ENCODE results near the gene LMAN1L.
"Not testable (repeated sequence)": the region's sequence is repeated elsewhere in the genome, so short reads cannot be mapped to it uniquely, and the experiment has no call there.

Gene LMAN1L

DNA sequence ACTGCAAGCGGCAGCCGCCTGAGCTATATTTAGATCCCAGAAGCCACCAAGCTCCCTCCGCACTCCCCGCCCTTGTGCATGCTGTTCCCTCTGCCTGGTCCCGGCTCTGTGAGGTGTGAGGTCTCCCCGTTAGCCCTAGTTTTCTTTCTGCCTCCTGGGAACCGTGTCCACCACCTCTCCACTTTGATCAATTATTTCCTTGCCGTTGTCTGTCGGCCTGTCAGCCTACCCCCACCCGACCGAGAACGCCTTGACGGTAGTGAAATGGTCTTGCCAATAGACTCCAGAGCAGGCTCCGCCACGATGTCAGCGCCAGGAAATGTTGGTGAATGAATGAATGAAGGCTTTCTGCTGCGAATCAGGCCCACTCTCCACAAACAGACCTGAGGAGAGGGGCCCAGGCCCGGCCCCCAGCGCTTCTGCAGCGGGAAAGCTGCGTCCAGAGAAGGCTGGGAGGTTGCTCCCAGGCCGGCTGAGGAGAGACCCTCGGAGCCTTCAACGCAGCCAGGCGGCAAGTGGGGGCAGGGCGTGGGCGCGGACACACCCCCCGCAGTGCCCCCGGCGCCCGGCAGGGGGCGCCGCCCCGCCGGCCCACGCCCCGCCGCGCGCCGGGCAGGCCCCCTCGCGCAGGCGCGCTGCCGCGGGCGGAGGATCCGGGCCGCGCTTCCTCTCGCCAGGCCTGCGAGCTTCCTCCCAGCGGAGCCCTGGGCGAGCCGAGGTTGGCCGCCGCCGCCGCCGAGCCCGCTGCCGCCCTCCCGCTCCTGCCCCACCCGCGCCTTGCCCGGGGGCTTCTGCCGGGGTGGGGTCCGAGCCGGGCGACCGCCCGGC, 31.0 kb upstream of the LMAN1L start, which contains the start of gene CSK:
TSS of gene CSK (plus strand) at position 650 of the 828 bp plus-strand sequence. CDS start 16,218 bp downstream, outside the sequence.
- in situ Hi-C loops (cut with MboI; ENCODE audit: low sequenced_read_pairs) = no loop called here

DNA sequence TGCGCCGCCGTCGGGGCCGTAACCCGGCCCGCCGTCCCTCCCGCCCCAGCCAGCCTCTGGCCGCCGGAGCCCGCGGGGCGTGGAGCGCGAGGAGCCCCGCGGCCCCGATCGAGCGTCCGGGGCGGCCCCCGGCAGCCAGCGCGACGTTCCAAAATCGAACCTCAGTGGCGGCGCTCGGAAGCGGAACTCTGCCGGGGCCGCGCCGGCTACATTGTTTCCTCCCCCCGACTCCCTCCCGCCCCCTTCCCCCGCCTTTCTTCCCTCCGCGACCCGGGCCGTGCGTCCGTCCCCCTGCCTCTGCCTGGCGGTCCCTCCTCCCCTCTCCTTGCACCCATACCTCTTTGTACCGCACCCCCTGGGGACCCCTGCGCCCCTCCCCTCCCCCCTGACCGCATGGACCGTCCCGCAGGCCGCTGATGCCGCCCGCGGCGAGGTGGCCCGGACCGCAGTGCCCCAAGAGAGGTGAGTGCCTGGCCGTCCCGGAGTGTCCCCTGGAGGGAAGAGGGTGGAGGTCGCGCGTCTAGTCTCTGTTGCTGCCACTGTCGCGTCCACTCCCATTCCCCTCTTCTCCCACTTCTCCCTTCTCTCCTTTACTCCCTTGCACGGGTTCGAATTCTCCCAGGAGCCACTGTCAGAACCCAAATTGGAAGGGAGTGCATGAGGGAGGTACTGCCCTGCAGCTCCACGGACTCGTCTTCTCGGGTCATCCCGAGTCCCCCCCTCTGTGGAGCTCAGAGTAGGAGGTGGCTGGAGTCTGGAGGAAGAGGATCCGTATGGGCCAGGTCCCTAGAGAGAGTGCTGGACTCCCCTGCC, 30.2 kb upstream of the LMAN1L start:
- in situ Hi-C loops (cut with MboI; ENCODE audit: low sequenced_read_pairs) = no loop called here

DNA sequence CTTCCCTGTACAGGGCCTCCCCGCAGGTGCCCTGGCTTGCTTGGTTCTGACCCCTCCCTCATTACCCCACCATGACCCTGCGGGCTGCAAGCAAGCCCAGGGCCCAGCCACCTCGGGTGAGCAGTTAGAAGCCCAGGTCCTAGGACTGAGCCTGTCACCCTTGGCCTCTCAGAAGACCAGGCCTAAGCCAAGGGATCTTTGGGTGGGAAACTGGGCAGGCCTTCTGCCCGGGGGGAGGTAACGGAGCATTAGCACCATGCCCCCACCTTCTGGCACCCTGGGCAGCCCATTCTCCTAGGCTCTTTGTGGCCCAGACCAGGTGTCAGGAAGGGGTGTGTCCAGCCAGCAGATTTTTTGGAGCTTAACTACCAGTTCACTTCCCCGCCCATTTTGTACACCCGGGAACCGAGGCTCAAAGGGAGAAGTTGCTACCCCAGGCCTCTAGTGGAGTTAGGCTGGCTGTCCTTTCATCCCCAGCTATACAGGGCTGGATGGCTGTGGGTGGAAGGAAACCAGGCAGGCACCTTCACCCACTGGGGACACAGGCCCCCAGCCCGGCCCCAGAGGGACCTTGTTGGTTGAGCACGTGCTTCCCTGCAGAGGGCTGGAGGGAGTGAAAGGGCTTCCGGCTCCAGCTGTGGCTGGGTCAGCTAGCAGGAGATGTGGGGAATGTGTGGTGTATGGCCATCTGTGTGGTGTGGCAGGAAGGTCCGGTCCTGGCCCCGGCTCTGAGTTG, 29.4 kb upstream of the LMAN1L start:
- in situ Hi-C loops (cut with MboI; ENCODE audit: low sequenced_read_pairs) = no loop called here

DNA sequence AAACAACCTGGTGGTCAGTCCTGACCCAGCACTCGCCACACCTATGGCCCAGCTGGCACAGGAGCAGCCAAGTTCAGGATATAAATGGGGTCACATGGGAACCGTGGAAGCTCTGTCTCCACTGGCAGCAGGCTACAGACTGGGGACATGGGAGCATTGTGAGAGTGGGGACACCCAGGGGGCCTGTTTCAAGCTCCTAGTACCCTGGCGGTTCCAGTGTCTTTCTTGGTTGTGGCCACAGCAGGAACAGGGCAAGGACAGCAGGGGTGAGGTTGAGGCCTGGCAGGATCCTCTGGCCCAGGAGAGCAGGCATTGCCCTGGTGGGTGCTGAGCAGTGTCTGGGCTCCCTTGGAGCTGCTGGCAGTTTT, 28.8 kb upstream of the LMAN1L start:
- in situ Hi-C loops (cut with MboI; ENCODE audit: low sequenced_read_pairs) = no loop called here

DNA sequence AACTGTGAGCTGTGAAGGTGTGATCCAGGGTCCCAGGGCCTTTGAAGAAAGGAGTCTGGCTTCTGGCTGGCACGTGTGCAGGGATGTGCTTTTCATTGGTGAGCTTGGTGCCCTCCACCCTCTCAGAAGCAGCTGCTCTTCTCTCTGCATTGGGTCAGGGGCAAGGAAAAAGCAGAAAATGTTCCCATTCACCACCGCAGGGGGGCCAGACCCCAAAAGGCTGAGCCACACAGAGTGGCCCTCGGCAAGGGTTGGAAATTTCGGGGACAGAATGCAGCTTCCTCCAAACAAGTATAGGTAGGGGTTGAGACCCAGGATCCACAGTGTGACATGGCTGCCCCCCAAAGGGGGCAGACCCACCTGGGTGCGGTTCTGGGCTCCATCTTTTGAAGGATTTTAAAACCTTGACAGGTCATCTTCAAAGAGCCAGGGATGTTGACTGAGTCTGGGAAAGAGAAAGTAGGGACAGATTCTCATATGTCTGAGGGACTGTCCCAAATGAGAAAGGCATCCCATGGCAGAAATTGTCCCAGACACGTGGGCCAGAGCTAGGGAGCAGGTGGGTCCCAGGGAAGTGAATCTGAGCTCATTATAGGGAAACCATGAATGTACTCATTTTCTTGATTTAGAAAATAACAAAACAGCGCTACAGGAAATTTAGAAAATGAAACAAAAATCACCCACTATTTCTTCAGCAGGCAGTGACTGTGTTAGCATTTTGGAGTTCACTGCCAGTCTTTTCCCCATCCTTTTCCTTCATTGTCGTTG, 28.0 kb upstream of the LMAN1L start:
- in situ Hi-C loops (cut with MboI; ENCODE audit: low sequenced_read_pairs) = no loop called here

DNA sequence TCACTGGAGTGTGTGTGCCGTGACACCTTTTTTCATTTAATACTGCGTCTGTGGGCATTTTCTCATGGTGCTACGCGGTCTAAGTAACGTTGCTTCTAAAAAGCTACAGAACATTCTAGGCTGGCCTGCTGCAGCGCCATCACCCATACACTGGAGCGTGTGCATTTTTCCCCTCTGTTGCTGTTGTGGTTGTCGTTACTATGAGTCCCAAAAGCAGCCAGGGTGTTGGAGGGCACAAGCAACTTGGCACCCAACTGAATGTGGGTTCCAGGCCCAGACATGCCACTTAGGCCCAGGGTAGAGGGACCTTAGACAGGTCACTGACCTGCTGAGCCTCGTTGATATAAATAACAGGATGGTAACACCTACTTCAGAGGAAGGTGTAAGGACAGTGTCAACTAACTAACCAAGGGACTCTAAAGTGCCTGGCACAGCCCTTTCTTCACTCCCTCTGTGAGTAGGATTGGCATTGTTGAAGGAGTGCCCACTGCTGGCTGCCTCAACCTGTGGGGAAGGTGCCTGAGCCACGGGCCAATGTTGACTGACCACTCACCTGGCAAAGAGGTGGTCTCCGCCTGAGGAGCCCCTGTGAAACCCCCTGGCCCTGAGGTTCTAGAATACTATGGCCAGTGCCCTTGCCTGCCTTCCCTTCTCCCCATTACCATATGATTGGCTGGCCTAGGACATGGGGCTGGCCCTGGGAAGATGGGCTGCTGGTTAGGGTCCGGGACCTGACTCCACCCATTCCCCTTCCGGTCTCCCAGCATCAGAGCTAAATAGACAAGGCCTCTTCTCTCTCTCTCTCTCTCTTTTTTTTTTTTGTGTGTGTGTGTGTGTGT, 27.2 kb upstream of the LMAN1L start:
- in situ Hi-C loops (cut with MboI; ENCODE audit: low sequenced_read_pairs) = no loop called here

DNA sequence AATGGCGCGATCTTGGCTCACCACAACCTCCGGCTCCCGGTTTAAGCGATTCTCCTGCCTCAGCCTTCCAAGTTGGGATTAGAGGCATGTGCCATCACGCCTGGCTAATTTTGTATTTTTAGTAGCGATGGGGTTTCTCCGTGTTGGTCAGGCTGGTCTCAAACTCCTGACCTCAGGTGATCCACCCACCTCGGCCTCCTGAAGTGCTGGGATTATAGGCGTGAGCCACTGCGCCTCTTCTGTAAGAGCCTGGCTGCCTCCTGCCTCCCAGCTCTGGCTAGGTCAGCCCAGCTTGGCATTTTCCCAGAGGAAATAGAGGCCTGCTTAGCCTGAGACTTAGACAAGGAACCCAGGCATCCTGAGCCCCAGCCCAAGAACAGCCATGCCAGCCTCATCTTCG, 26.6 kb upstream of the LMAN1L start:
- in situ Hi-C loops (cut with MboI; ENCODE audit: low sequenced_read_pairs) = not testable (repeated sequence)

DNA sequence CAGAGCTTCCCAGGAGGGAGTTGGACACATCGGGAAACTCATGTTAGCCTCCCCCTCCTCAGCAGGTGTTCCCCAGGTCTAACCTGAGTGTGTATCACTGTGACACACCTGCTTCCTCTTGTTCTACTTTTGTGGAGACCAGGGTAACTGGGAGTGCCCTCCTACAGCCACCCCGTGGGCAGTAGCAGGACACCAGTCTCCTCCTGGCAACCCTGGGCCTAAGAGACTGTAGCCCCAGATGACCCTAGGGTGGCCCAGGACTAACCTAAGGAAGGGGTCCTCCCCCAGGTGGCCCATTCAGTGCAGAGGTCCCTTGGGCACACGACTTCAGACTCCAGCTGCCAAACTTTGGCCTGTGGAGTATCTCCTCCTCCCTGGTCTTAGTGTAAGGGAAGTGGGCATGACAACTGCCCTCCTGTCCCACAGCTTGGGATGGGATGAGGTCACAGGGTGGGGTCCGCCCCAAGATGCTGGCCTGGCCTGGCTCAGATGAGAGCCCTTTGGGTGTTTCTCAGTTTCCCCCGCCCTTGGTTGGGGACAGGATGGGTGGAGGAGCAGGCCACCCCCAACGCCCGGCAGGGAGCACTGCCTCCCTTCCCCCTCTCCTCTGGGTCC, 26.0 kb upstream of the LMAN1L start:
- in situ Hi-C loops (cut with MboI; ENCODE audit: low sequenced_read_pairs) = no loop called here

DNA sequence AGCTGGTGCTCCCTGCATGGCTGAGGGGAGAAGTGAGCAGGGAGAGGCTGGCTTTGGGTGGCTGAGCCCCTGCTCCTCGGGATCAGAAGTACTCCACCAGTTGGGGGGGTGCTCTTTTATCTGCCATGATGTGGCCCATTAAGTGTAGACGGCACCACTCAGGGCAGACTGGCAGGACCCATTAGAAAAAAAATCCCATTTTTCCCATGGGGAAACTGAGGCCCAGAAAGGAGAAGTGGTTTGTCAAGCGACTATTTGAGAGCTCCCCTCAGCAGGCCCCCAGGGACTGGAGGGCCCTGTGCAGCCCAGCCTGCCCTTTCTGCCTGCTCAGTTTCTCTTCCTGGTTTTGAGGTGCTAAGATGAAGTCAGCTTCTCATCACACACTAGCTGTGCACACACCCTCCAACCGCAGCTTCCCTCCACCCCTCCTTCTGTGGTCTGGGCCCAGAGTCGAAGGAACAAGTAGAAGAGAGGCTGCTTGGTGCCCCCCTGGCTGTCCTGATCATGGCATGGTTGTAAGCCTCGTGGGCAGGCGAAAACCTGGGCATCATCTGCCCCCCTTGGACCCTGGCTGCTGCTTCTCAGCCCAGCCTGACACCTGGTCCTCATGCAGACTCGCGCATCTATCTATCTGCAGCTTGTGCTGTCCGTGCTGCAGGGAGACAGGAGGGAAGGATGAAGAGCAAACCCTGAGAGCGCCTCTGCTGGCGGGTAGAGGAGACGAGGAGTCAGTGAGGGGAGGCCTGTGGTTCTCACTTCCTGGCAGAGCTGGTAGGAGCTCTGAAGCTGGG, 25.2 kb upstream of the LMAN1L start:
- in situ Hi-C loops (cut with MboI; ENCODE audit: low sequenced_read_pairs) = no loop called here

DNA sequence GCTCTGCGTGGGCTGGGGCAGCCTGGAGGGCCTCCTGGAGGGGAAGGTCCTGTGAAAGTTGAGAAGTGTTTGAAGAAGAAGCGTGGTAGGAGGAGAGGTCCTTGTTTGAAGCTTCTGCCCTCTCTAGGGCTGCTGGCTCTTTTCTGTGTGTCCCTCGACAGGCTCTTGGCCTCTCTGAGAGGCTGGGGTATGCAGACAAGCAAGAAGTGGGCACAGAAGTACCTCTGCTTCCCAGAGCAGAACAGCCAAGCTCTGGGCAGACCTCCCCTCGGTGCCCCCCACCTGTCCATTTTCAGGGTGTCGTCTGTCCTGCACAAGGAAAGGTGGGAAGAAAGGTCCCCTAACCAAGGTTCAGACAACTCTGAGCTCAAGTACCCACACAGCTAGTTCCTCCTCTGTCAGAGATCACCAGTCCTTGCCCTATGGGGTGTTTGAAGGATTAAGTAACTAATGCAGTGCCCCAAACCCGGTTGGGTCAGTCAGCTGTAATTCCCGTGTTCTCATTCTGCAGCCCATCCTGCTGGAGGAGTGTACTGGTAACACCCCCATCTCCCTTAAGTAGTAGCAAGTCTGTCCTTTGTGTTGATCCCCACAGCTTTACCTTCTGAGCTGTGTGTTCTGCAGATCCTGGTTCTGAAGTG, 24.5 kb upstream of the LMAN1L start:
- in situ Hi-C loops (cut with MboI; ENCODE audit: low sequenced_read_pairs) = no loop called here

DNA sequence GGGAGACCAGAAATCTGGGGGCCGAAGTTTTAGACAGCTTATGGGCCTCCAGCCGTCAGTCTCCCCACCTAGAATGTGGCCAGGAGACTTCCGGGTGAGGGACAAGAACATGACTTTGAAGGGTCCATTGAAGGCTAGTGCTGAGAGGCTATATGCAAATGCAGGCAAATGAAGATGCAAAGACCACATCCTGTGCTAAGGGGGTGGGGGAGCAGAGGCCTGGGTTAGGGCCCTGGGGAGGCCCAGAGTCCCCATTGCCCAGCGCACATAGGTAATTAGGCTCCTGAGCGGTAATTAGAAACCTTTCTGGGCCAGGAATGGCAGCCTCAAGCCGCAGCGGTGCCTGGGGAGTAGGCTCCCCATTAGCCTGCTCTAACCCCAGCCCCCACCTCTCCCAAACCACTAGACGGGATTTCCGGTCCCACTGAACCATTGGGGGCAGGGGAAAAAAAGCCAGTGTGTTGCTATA, 23.9 kb upstream of the LMAN1L start:
- in situ Hi-C loops (cut with MboI; ENCODE audit: low sequenced_read_pairs) = no loop called here

DNA sequence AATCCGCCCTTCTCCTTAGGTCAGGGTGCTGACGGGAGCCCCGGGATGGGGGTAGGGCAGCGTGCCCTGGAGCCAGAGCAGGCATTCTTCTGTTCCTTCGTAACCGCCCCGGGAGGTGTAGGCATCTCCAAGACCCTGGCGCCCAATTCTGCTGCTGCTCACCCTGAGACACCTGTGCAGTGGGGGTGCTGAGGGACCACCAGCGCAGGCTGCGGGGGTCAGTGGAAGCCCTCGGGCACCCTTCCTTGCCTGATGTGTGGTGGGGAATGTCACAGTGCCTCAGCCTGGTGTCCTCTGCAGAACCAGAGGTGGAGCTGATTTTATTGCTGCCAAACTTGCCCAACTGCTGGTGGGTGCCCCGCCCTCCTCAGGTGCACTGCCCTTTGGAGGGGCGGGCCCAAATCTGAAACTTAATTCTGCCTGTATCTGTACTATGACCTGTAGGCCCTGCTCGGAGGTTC, 23.4 kb upstream of the LMAN1L start:
- in situ Hi-C loops (cut with MboI; ENCODE audit: low sequenced_read_pairs) = no loop called here

DNA sequence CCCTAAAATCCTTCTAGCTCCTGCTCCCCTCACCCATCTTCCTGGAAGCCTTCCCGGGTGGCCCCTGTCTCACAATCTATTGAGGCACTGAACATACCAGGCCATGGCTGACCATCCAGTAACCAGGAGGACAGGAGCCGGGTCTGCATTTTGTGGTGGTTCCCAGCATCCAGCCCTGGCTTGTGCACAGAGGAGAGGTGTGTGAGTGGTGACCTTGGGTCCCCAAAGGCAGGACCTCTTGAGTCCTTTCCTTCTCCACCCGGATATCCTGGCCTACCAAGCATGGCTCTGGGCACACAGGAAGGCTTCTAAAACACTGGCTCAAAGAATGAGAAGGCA, 22.9 kb upstream of the LMAN1L start:
- in situ Hi-C loops (cut with MboI; ENCODE audit: low sequenced_read_pairs) = no loop called here

DNA sequence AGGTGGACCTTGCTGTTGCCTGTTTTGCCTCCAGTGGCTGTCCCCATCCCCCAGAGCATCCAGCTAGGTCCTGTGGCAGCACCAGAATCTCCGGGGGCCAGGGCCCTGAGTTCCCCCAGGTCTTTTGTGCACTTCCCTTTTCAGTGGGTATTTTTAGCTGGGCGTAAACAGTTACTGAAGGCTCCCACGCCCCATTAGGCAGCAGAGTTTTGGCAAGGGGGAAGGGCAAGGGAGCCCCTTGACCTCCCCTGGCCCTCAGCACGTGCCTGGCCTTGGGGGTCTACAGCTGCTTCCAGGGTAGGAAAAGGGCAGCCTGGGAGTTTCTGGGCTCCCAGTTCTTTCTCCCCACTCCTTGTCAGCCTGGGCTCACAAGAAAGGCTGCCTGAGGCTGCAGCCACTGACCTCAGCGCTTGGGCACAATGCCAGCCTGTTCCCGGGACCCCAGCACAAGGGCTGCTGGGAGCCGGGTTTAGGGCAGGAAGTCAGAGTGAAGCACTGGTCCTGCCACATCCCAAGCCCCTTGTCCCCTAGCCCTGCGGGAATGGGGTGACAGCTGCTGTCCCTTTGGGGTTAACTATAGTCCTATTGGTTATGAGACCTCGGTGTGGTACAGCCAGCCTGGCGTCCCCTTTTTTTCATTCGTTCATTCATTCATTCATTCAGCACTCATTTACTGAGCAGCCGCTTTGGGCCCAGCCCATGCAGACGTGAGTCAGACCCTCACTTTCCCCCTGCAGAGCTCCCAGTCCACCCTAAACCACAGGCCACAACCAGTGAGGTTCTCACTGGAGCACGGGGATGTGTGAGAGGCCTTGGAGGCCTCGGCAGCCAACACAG, 22.3 kb upstream of the LMAN1L start:
- in situ Hi-C loops (cut with MboI; ENCODE audit: low sequenced_read_pairs) = no loop called here

DNA sequence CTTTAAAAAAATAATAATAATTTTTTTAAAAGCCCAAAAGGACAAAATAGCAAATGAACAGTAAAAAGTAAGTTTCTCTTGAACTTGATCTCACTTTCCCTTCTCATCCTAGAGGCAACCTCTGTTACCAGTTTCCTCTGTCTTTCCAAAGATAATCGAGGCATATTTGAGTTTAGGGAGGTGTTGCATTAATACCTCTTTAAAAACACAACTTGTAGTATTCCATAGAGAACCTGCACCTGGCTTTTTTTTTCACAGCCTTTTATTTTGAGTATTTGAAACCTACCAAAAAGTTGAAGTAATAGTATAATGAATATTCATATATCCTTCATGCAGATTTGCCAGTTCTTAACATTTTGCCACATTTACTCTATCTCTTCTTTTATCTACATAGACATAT, 21.6 kb upstream of the LMAN1L start:
- in situ Hi-C loops (cut with MboI; ENCODE audit: low sequenced_read_pairs) = no loop called here

DNA sequence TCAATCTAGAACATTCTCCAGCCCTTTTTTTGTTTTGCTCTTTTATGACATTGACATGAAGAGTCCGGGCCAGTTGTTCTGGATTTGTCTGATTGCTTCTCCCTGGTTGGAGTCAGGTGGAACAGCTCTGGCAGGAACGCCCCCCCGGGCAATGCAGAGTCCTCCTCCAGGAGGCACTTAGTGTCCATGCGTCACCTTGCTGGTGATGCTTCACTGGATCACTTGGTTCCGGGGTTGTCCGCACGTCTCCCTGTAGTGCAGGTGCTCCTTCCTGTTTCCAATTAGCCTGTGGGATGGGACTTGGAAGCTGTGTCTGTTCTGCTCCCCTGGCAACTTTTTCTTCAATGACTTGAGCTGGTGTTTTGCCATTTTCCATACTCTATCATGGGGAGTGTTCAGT, 21.0 kb upstream of the LMAN1L start:
- in situ Hi-C loops (cut with MboI; ENCODE audit: low sequenced_read_pairs) = no loop called here

All from HL-60/S4 treated with retinoic acid at 250 ng/mL for 4 days and 3 days (cell line).